DOHH2 (cell line): Measurements from ENCODE around the gene TMEM82.

Source experiments
- H3F3A ChIP-seq: fragments of 200-600 bp; sonication (generic), shearing (Covaris generic); 2 replicates; pipeline ENCODE4 v1.6.0; 2016; ENCODE audit warnings: antibody characterized with exemption, mild to moderate bottlenecking; ENCODE audit not compliant: control insufficient read depth, insufficient read depth
- H3K27ac ChIP-seq: fragments of 200-600 bp; sonication (generic); 2 replicates; pipeline ENCODE4 v1.5.1; 2014; ENCODE audit warnings: low read depth, mild to moderate bottlenecking, low read length, moderate library complexity
- H3K27me3 ChIP-seq: fragments of 200-600 bp; sonication (generic); 2 replicates; pipeline ENCODE4 v1.6.1; 2014; ENCODE audit warnings: mild to moderate bottlenecking, low read length, mixed read lengths; ENCODE audit not compliant: control insufficient read depth
- H3K36me3 ChIP-seq: fragments of 200-600 bp; sonication (generic); 2 replicates; pipeline ENCODE4 v1.6.1; 2014; ENCODE audit warnings: mild to moderate bottlenecking, low read length, moderate library complexity, mixed read lengths; ENCODE audit not compliant: control insufficient read depth
- H3K4me1 ChIP-seq: fragments of 200-600 bp; sonication (generic); 2 replicates; pipeline ENCODE4 v1.6.1; 2014; ENCODE audit warnings: mild to moderate bottlenecking, low read length, mixed read lengths; ENCODE audit not compliant: control insufficient read depth
- H3K4me2 ChIP-seq: fragments of 200-600 bp; sonication (generic); 2 replicates; pipeline ENCODE4 v1.6.0; 2014; ENCODE audit warnings: mild to moderate bottlenecking, low read length, moderate library complexity
- H3K4me3 ChIP-seq: fragments of 200-600 bp; sonication (generic); 2 replicates; pipeline ENCODE4 v1.5.1; 2014; ENCODE audit warnings: mild to moderate bottlenecking, low read length, mixed read lengths
- H3K79me2 ChIP-seq: fragments of 200-600 bp; sonication (generic); 2 replicates; pipeline ENCODE4 v1.6.1; 2014; ENCODE audit warnings: mild to moderate bottlenecking, low read length, mixed read lengths; ENCODE audit not compliant: control insufficient read depth
- H3K9me2 ChIP-seq: fragments of 200-600 bp; sonication (generic); replicated peaks from 2 replicates; pipeline ENCODE4 v1.6.1; 2014; ENCODE audit warnings: mild to moderate bottlenecking, low read length, mixed read lengths; ENCODE audit not compliant: control insufficient read depth
- H3K9me3 ChIP-seq: fragments of 200-600 bp; sonication (generic); 2 replicates; pipeline ENCODE4 v1.6.1; 2014; ENCODE audit warnings: antibody characterized with exemption, low read length, mixed read lengths; ENCODE audit not compliant: control insufficient read depth, insufficient read depth
- H4K20me1 ChIP-seq: fragments of 200-600 bp; sonication (generic); 2 replicates; pipeline ENCODE4 v1.6.0; 2014; ENCODE audit warnings: low read depth, mild to moderate bottlenecking, antibody characterized with exemption, low read length, moderate library complexity; ENCODE audit not compliant: control insufficient read depth, insufficient read depth
- EZH2phosphoT487 ChIP-seq: fragments of 200-600 bp; sonication (generic); IDR thresholded peaks from 2 replicates; pipeline ENCODE4 v1.6.1; 2017; ENCODE audit warnings: borderline replicate concordance, mild to moderate bottlenecking, antibody characterized with exemption, low read length, moderate library complexity, mixed read lengths
- TF ChIP-seq, protein P1 (sequence below): fragments of 200-600 bp; sonication (generic); IDR thresholded peaks from one replicate; pipeline ENCODE4 v1.5.1; 2014; ENCODE audit warnings: antibody characterized with exemption, mild to moderate bottlenecking, low read depth, low read length; ENCODE audit not compliant: poor library complexity, severe bottlenecking

Gene TMEM82

DNA sequence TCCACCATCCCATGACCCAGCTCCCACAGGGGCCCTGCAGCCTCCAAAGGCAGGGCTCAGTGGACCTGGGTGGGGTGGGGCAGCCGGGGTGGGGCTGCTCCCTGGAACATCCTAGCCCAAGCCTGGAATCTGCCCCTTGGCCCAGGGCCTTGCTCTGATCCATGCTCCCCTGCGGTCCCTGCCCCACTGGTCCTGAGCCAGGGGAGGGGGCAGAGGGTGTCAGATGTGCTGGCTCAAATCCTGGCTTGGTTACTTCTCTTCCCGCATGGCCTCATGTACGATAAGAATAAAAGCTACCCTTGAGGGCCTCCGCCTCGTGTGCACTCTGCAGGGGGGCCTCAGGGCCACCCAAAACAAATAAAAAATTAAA lies 5.4 kb upstream of the TMEM82 start:
- H4K20me1 ChIP-seq: no peaks in the 10 kb centered on the region
- no peaks in the 10 kb centered on the region for H3K27me3 ChIP-seq
- no peaks in the 10 kb centered on the region for H3K79me2 ChIP-seq
- peaks cover 15% of the 10 kb centered on the region; the same call in 1 of the 2 replicates for H3K36me3 ChIP-seq
- TF ChIP-seq, protein P1, sequence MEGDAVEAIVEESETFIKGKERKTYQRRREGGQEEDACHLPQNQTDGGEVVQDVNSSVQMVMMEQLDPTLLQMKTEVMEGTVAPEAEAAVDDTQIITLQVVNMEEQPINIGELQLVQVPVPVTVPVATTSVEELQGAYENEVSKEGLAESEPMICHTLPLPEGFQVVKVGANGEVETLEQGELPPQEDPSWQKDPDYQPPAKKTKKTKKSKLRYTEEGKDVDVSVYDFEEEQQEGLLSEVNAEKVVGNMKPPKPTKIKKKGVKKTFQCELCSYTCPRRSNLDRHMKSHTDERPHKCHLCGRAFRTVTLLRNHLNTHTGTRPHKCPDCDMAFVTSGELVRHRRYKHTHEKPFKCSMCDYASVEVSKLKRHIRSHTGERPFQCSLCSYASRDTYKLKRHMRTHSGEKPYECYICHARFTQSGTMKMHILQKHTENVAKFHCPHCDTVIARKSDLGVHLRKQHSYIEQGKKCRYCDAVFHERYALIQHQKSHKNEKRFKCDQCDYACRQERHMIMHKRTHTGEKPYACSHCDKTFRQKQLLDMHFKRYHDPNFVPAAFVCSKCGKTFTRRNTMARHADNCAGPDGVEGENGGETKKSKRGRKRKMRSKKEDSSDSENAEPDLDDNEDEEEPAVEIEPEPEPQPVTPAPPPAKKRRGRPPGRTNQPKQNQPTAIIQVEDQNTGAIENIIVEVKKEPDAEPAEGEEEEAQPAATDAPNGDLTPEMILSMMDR: no peak
- TF ChIP-seq EZH2phosphoT487: no peak
- no peaks in the 10 kb centered on the region for H3K4me1 ChIP-seq
- no peaks in the 10 kb centered on the region for H3F3A ChIP-seq
- no peaks in the 10 kb centered on the region for H3K9me3 ChIP-seq
- no peak overlapping the region for H3K4me3 ChIP-seq
- no peak overlapping the region for H3K4me2 ChIP-seq
- no peaks in the 10 kb centered on the region for H3K9me2 ChIP-seq
- no peak overlapping the region for H3K27ac ChIP-seq

DNA sequence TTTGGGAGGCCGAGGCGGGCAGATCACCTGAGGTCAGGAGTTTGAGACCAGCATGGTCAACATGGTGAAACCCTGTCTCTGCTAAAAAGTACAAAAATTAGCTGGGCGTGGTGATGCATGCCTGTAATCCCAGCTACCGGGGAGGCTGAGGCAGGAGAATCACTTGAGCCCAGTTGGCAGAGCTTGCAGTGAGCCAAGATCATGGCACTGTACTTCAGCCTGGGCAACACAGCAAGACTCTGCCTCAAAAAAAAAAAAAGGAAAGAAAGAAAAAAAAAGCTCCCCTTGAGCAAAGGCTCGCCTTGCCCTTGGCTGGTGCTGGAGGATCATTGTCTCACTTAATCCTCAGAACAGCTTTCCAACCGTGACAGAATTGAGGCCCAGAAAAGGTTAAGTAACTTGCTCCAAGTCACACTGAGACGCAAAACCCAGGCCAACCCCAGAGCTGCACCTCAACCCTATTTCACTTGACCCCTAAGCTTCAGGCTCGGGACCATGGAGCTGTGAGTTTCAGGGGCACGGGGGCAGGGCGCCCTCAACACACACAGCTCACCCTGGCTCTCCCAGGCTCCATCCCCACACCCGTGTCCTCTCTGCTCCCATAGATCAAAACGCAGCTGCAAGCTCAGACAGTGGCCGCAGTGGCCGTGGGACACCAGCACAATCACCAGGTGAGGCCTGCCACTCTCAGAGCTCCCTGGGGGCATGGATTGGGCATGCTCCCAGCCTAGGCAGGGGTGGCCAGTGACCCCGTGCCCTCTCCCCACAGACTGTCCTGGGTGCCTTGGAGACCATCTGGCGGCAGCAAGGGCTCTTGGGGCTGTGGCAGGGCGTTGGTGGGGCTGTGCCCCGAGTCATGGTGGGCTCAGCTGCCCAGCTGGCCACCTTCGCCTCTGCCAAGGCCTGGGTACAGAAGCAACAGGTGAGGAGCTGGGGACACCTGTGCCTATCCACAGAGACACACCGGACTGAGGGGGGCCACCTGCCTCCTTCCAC lies 4.7 kb upstream of the TMEM82 start:
- Histone ChIP-seq H3K9me2 (no peaks in the 10 kb centered on the region), H4K20me1 (no peaks in the 10 kb centered on the region), H3F3A (no peaks in the 10 kb centered on the region), H3K79me2 (no peaks in the 10 kb centered on the region), H3K36me3 (peaks cover 10% of the 10 kb centered on the region; the same call in 1 of the 2 replicates), H3K9me3 (no peaks in the 10 kb centered on the region), H3K4me1 (no peaks in the 10 kb centered on the region), H3K4me2 (no peak overlapping the region), H3K27ac (no peak overlapping the region), H3K27me3 (no peaks in the 10 kb centered on the region), H3K4me3 (no peak overlapping the region)
- no peak for TF ChIP-seq EZH2phosphoT487
- TF ChIP-seq, protein P1: no peak

DNA sequence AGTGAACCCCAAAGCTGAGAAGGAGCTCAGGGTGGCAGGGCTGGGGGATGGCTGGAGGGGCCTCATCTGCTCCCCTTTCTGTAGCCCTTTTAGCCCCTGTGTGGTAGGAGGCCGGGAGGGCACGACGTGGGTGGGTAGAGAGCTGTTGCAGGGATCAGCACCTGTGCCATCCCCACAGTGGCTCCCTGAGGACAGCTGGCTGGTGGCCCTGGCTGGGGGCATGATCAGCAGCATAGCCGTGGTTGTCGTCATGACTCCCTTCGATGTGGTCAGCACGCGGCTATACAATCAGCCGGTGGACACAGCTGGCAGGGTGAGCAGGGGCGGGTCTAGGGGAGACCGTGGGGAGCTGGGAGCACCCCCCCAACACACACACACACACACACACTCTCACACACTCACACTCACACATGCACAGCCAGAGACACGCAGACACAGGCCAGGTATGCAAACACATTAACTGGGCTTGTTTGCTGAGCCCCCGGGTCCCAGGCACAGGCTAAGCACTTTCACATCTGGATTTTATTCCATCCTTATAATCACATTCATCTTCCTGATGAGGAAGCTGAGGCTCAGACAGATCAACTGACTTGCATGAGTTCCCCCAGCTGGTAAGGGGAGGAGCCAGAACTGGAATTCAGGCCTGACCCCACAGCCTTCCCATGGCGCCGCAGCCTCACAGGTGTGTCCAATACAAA lies 3.7 kb upstream of the TMEM82 start:
- H3K27ac ChIP-seq: no peak overlapping the region
- H3K4me1 ChIP-seq: no peaks in the 10 kb centered on the region
- H3K79me2 ChIP-seq: no peaks in the 10 kb centered on the region
- H3F3A ChIP-seq: no peaks in the 10 kb centered on the region
- no peak overlapping the region for H3K4me2 ChIP-seq
- H3K9me2 ChIP-seq: no peaks in the 10 kb centered on the region
- no peak overlapping the region for H3K4me3 ChIP-seq
- no peaks in the 10 kb centered on the region for H4K20me1 ChIP-seq
- TF ChIP-seq, protein P1: no peak
- TF ChIP-seq EZH2phosphoT487: no peak
- no peaks in the 10 kb centered on the region for H3K9me3 ChIP-seq
- H3K36me3 ChIP-seq: peaks cover 7% of the 10 kb centered on the region; the same call in 1 of the 2 replicates
- no peaks in the 10 kb centered on the region for H3K27me3 ChIP-seq
